ENCODE data around the gene DTNB.

Gene DTNB

GRCh38 chr2:25369439-25369838 lies 303.9 kb downstream of the DTNB start:
- H3K4me3 ChIP-seq (ENCODE audit: low read depth, low read length): no peak overlapping the region
- DNase-seq (ENCODE audit: low read depth): no peak
- TF ChIP-seq, protein P1, sequence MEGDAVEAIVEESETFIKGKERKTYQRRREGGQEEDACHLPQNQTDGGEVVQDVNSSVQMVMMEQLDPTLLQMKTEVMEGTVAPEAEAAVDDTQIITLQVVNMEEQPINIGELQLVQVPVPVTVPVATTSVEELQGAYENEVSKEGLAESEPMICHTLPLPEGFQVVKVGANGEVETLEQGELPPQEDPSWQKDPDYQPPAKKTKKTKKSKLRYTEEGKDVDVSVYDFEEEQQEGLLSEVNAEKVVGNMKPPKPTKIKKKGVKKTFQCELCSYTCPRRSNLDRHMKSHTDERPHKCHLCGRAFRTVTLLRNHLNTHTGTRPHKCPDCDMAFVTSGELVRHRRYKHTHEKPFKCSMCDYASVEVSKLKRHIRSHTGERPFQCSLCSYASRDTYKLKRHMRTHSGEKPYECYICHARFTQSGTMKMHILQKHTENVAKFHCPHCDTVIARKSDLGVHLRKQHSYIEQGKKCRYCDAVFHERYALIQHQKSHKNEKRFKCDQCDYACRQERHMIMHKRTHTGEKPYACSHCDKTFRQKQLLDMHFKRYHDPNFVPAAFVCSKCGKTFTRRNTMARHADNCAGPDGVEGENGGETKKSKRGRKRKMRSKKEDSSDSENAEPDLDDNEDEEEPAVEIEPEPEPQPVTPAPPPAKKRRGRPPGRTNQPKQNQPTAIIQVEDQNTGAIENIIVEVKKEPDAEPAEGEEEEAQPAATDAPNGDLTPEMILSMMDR (IDR thresholded peaks at IDR 0.05; ENCODE audit: control insufficient read depth, extremely low read depth, insufficient read depth): no peak

GRCh38 chr2:25368660-25369059 lies 304.7 kb downstream of the DTNB start:
- no peak for DNase-seq (ENCODE audit: low read depth)
- no peak overlapping the region for H3K4me3 ChIP-seq (ENCODE audit: low read depth, low read length)
- TF ChIP-seq, protein P1 (IDR thresholded peaks at IDR 0.05; ENCODE audit: control insufficient read depth, extremely low read depth, insufficient read depth): no peak

- H3K4me3 ChIP-seq (ENCODE audit: low read depth, low read length): no peak overlapping the region
- no peak for DNase-seq (ENCODE audit: low read depth)
- TF ChIP-seq, protein P1 (IDR thresholded peaks at IDR 0.05; ENCODE audit: control insufficient read depth, extremely low read depth, insufficient read depth): no peak
Measured at GRCh38 chr2:25367296-25367695, 306.1 kb downstream of the DTNB start.

DNA sequence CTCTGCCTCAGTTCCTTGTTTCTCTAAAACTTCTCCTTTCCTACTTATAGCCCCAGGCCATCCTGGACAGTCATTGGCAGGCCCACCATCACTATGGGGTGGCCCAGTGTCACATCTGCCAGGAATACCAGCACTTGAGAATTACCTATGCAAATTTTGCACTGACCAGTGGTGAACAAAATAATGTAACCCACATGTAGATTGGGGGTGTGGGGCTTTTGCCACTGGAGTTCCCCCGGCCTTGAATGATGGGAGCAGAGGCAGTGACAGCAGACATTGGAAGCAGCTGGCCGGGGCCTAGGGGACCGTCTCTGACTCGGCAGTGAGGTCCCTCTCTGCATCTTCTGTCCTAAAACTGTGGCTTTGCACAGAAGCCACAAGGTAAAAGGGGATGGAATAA lies 306.7 kb downstream of the DTNB start:
- DNase-seq (ENCODE audit: low read depth): no peak
- TF ChIP-seq, protein P1 (IDR thresholded peaks at IDR 0.05; ENCODE audit: control insufficient read depth, extremely low read depth, insufficient read depth): no peak
- no peak overlapping the region for H3K4me3 ChIP-seq (ENCODE audit: low read depth, low read length)

DNA sequence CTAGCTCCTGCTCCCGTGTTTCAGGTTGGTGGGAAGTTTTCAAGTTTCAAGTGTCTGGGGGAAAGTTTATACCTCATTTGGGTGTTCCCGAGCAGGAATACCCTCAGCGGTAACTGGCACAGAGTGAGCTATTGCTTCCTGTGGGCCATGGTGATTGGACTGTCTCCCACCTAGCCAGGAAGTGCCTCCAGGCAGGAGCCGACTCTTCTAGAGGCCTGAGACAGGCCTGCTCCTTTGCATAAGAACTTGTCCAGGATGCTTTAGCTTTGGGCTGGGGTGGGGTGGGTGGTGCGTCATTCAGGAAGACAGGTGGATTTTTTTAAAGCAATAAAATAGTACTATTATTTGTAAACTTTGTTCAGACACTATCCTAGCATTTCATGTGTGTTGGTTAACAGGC lies 308.1 kb downstream of the DTNB start:
- DNase-seq (ENCODE audit: low read depth): no peak
- no peak overlapping the region for H3K4me3 ChIP-seq (ENCODE audit: low read depth, low read length)
- TF ChIP-seq, protein P1 (IDR thresholded peaks at IDR 0.05; ENCODE audit: control insufficient read depth, extremely low read depth, insufficient read depth): no peak

GRCh38 chr2:25363733-25364132 lies 309.6 kb downstream of the DTNB start:
- no peak overlapping the region for H3K4me3 ChIP-seq (ENCODE audit: low read depth, low read length)
- no peak for DNase-seq (ENCODE audit: low read depth)
- TF ChIP-seq, protein P1 (IDR thresholded peaks at IDR 0.05; ENCODE audit: control insufficient read depth, extremely low read depth, insufficient read depth): no peak

- no peak for DNase-seq (ENCODE audit: low read depth)
- TF ChIP-seq, protein P1 (IDR thresholded peaks at IDR 0.05; ENCODE audit: control insufficient read depth, extremely low read depth, insufficient read depth): no peak
- H3K4me3 ChIP-seq (ENCODE audit: low read depth, low read length): peak overlapping the region; percentile 6; the same call in 1 of the 2 replicates
Measured at GRCh38 chr2:25362434-25363145, 310.8 kb downstream of the DTNB start.

Measured in LNCaP clone FGC (cell line).